GM12878 (cell line): ENCODE measurements around the gene OSGIN1. TPM values are rescaled to one million over a fixed set of nuclear protein-coding genes. Genes with fewer than 3 reads are reported as not detected.

Source experiments
- ATAC-seq: fragments of 200-7000 bp; cut with Tn5 transposase; 3 replicates; pipeline ENCODE4 v1.9.1; 2020; ENCODE audit warnings: mild to moderate bottlenecking, moderate library complexity
- BruUV-seq: library from RNA; stranded (reverse); fragments of 400-500 nt; replicated peaks from 2 replicates; lab custom pipeline; 2021; lab: Mats Ljungman, UMichigan
- CTCF ChIA-PET: fragments of 300-600 bp; sonication (Branson Sonifier 250); formaldehyde crosslinking; extraction: SDS; loops from one replicate; lab custom pipeline; 2021; ENCODE audit warnings: inconsistent platforms; lab: Yijun Ruan, JAX
- POLR2A ChIA-PET: fragments of 350-600 bp; formaldehyde crosslinking; extraction: SDS; loops from one replicate; lab custom pipeline; 2021; ENCODE audit warnings: inconsistent platforms; lab: Charles Lee
- RAD21 ChIA-PET: fragments of 300-600 bp; sonication (Branson Sonifier 250); formaldehyde crosslinking; loops from one replicate; lab custom pipeline; 2023; ENCODE audit warnings: antibody characterized with exemption; ENCODE audit not compliant: unreplicated experiment; lab: Charles Lee
- SMC1A ChIA-PET: fragments of 300-600 bp; sonication (Branson Sonifier 250); formaldehyde crosslinking; loops from one replicate; lab custom pipeline; 2023; ENCODE audit not compliant: unreplicated experiment, uncharacterized antibody; lab: Charles Lee
- DNase-seq: peaks from one replicate; pipeline ENCODE4 v3.0.0-alpha.2; 2011; ENCODE audit warnings: low read depth, low spot score
- FAIRE-seq: peaks from 3 replicates; lab custom pipeline; 2011; peaks lifted over from hg19 to GRCh38; lab: Jason Lieb, UNC
- H2AFZ ChIP-seq: 2 replicates; pipeline ENCODE4 v1.6.0; 2011; ENCODE audit warnings: low read depth, low read length, control low read depth; ENCODE audit not compliant: control insufficient read depth
- H3K27ac ChIP-seq: 2 replicates; pipeline ENCODE4 v1.5.1; 2011; ENCODE audit warnings: control low read depth; ENCODE audit not compliant: control insufficient read depth, insufficient read depth
- H3K27me3 ChIP-seq, 2 experiments: replicated peaks in 1 of 2; 2 replicates each; pipeline versions ENCODE4 v1.6.0 to v1.6.1; 2011; ENCODE audit warnings: low read length in 1 of 2; ENCODE audit not compliant: control insufficient read depth in 2 of 2, insufficient read depth in 2 of 2
- H3K36me3 ChIP-seq, 2 experiments: 2 replicates each; pipeline ENCODE4 v1.5.1; 2011; ENCODE audit warnings: low read length in 1 of 2; ENCODE audit not compliant: control insufficient read depth in 2 of 2, insufficient read depth in 2 of 2
- H3K4me1 ChIP-seq: 2 replicates; pipeline ENCODE4 v1.6.1; 2011; ENCODE audit warnings: mild to moderate bottlenecking, low read length, moderate library complexity, mixed read lengths; ENCODE audit not compliant: control insufficient read depth, insufficient read depth
- H3K4me2 ChIP-seq: 2 replicates; pipeline ENCODE4 v1.6.0; 2011; ENCODE audit warnings: control low read depth; ENCODE audit not compliant: control insufficient read depth, insufficient read depth
- H3K4me3 ChIP-seq: fragments of 200-600 bp; sonication (generic); 2 replicates; pipeline ENCODE4 v1.5.1; 2016
- H3K79me2 ChIP-seq: 2 replicates; pipeline ENCODE4 v1.6.0; 2011; ENCODE audit warnings: low read length; ENCODE audit not compliant: control insufficient read depth, insufficient read depth
- H3K9ac ChIP-seq: 2 replicates; pipeline ENCODE4 v1.8.0; 2011; ENCODE audit warnings: low read length, control low read depth, mixed read lengths; ENCODE audit not compliant: control insufficient read depth, insufficient read depth
- H3K9me3 ChIP-seq: replicated peaks from 3 replicates; pipeline ENCODE4 v1.5.1; 2011; ENCODE audit warnings: mild to moderate bottlenecking, low read length; ENCODE audit not compliant: control insufficient read depth, insufficient read depth
- H4K20me1 ChIP-seq: 2 replicates; pipeline ENCODE4 v1.6.0; 2011; ENCODE audit not compliant: control insufficient read depth, insufficient read depth
- BACH1 ChIP-seq: fragments of 450-650 bp; IDR thresholded peaks from 2 replicates; pipeline ENCODE4 v1.6.1; 2017; ENCODE audit warnings: mild to moderate bottlenecking, borderline replicate concordance
- CBFB ChIP-seq: IDR thresholded peaks from 2 replicates; pipeline ENCODE4 v1.6.1; 2016; ENCODE audit warnings: antibody characterized with exemption, low read depth
- CHD4 ChIP-seq: fragments of 200-600 bp; sonication (generic); IDR thresholded peaks from 2 replicates; pipeline ENCODE4 v1.6.1; 2016; ENCODE audit warnings: mild to moderate bottlenecking
- ESRRA ChIP-seq: IDR thresholded peaks from 2 replicates; pipeline ENCODE4 v1.6.1; 2012; ENCODE audit warnings: mild to moderate bottlenecking, low read length, improper control_type of control experiment
- FOXK2 ChIP-seq: fragments of 450-650 bp; IDR thresholded peaks from 2 replicates; pipeline ENCODE4 v1.6.1; 2017; ENCODE audit warnings: mild to moderate bottlenecking, moderate library complexity
- KAT2A ChIP-seq: conservative IDR thresholded peaks from 2 replicates; pipeline ENCODE4 v1.6.1; 2011; ENCODE audit warnings: low read depth, low read length; ENCODE audit not compliant: control insufficient read depth
- MEF2A ChIP-seq: IDR thresholded peaks from 2 replicates; pipeline ENCODE4 v1.6.1; 2011; ENCODE audit warnings: low read depth, mild to moderate bottlenecking, low read length, moderate library complexity; ENCODE audit not compliant: insufficient read depth
- MTA3 ChIP-seq: IDR thresholded peaks from 2 replicates; pipeline ENCODE4 v1.6.1; 2012; ENCODE audit warnings: low read length, inconsistent platforms, borderline replicate concordance
- NR2C2 ChIP-seq: IDR thresholded peaks from 2 replicates; pipeline ENCODE4 v1.6.1; 2011; ENCODE audit warnings: borderline replicate concordance, low read depth; ENCODE audit not compliant: control insufficient read depth, insufficient read length
- STAT3 ChIP-seq: IDR thresholded peaks from 2 replicates; pipeline ENCODE4 v1.6.1; 2011; ENCODE audit warnings: low read depth, low read length, improper control_type of control experiment
- TCF12 ChIP-seq: IDR thresholded peaks from 2 replicates; pipeline ENCODE4 v1.6.1; 2011; ENCODE audit warnings: low read depth, mild to moderate bottlenecking, low read length
- ZBTB33 ChIP-seq: fragments of 450-650 bp; IDR thresholded peaks from 2 replicates; pipeline ENCODE4 v1.6.1; 2017; ENCODE audit warnings: mild to moderate bottlenecking
- ZBTB4 ChIP-seq: fragments of 450-650 bp; formaldehyde crosslinking; IDR thresholded peaks from 2 replicates; pipeline ENCODE4 v1.4.0; 2022; ENCODE audit warnings: mild to moderate bottlenecking, moderate library complexity
- WGBS: methylation state at CpG from one replicate; pipeline ENCODE4 v1.1.6; 2016; ENCODE audit warnings: low lambda C conversion rate; ENCODE audit not compliant: insufficient replicate concordance, insufficient coverage; ENCODE audit errors: missing lambda C conversion rate; 5-methylcytosine and 5-hydroxymethylcytosine counted together
- in situ Hi-C: fragments of 300-500 bp; cut with MboI; formaldehyde crosslinking; loops from 9 replicates; pipeline ENCODE4 v1.14.3; 2018; ENCODE audit warnings: mixed read lengths
- intact Hi-C: fragments of 100-400 bp; cut with micrococcal nuclease; formaldehyde crosslinking; loops from one replicate; pipeline ENCODE4 v1.14.2; 2022; ENCODE audit not compliant: unreplicated experiment
- polyA plus RNA-seq, 11 experiments: library from polyadenylated mRNA; depleted of rRNA in 4 of 11; unstranded in 6 of 11; stranded (reverse) in 5 of 11; fragments of >200 nt; fragmentation: Nextera tagmentation in 4 of 11; fragmentation: Illumina TruSeq in 1 of 11; extraction: Ambion mirVana in 4 of 11; extraction: Trizol in 1 of 11; gene quantifications; 1 replicate in 1 of 11; 2 replicates in 10 of 11; pipeline versions ENCODE4 v1.2.1 to v1.2.3, GENCODE V29; 2011 to 2016; ENCODE audit warnings: inconsistent platforms in 2 of 11, missing spikeins in 2 of 11, low read depth in 1 of 11
- total RNA-seq, 4 experiments: library from RNA; depleted of rRNA in 3 of 4; stranded (reverse); fragments of >200 nt in 3 of 4; fragmentation: Illumina TruSeq in 1 of 4; extraction: Trizol in 1 of 4; gene quantifications; 2 replicates each; pipeline versions ENCODE4 v1.2.1 to v1.2.3, GENCODE V29; 2013 to 2021

OSGIN1 gene
- total and polyA plus RNA-seq, 10 of the 15 experiments (the other 5 are each of a cell fraction or from before 2014, with no cell fraction given) = 0.06 to 0.18 (median 0.13) TPM; not detected in 5

GRCh38 chr16:83972256-83973008, 19.4 kb downstream of the OSGIN1 start:
- Histone ChIP-seq H3K27ac (no peak overlapping the region), H2AFZ (no peak overlapping the region), H3K36me3 (no peaks in the 10 kb centered on the region), H3K9ac (no peak overlapping the region), H3K4me3 (no peak overlapping the region), H3K4me1 (no peaks in the 10 kb centered on the region), H3K9me3 (no peaks in the 10 kb centered on the region), H3K79me2 (no peaks in the 10 kb centered on the region), H3K4me2 (no peak overlapping the region), H4K20me1 (no peaks in the 10 kb centered on the region), H3K27me3 (no peaks in the 10 kb centered on the region)
- no peak for FAIRE-seq
- WGBS = 46% methylated on average over 19 of the region's 19 CpGs
- intact Hi-C loops (no loop called here), in situ Hi-C loops (no loop called here)
- TF ChIP-seq KAT2A (no peak), CBFB (no peak), CHD4 (no peak), MTA3 (no peak), ESRRA (no peak)
- no TSS peak for BruUV-seq
- ChIA-PET RAD21 (no interaction called here), POLR2A (no interaction called here), SMC1A (no interaction called here), CTCF (interaction anchor here (0.6 kb wide), 1 partner anchor 139 kb away, joined by 3 read pairs; no protein-coding TSS in a partner anchor)
- DNase-seq = no peak
- ATAC-seq = no peak

- no peaks in the 10 kb centered on the region for H4K20me1 ChIP-seq
- H3K27ac ChIP-seq = no peak overlapping the region
- H3K4me1 ChIP-seq = no peaks in the 10 kb centered on the region
- no peaks in the 10 kb centered on the region for H3K36me3 ChIP-seq
- H3K9me3 ChIP-seq = no peaks in the 10 kb centered on the region; the same call in 2 of the 3 replicates
- ATAC-seq = no peak
- no peaks in the 10 kb centered on the region for H3K27me3 ChIP-seq
- no peak overlapping the region for H3K4me2 ChIP-seq
- 44% methylated on average over 10 of the region's 10 CpGs for WGBS
- H3K4me3 ChIP-seq = no peak overlapping the region
- intact Hi-C loops (no loop called here), in situ Hi-C loops (no loop called here)
- no peak overlapping the region for H2AFZ ChIP-seq
- POLR2A ChIA-PET = no interaction called here
- FAIRE-seq = no peak
- SMC1A ChIA-PET = no interaction called here
- H3K79me2 ChIP-seq = no peaks in the 10 kb centered on the region
- DNase-seq = no peak
- no peak overlapping the region for H3K9ac ChIP-seq
- BruUV-seq = no TSS peak
- CTCF ChIA-PET = no interaction called here
- RAD21 ChIA-PET = no interaction called here
- TF ChIP-seq ZBTB33 = no peak
- TF ChIP-seq TCF12 = no peak
- TF ChIP-seq ESRRA = no peak
- TF ChIP-seq FOXK2 = no peak
- TF ChIP-seq BACH1 = no peak
- TF ChIP-seq NR2C2 = no peak
- no peak for TF ChIP-seq STAT3
- no peak for TF ChIP-seq MEF2A
- TF ChIP-seq ZBTB4 (CRISPR knock-in tag) = no peak
Measured at GRCh38 chr16:83973077-83973476, 20.0 kb downstream of the OSGIN1 start.
